Bronchial epithelial cell (primary cell): Measurements from ENCODE around the gene COQ9. TPM values are rescaled to one million over a fixed set of nuclear protein-coding genes. Genes with fewer than 3 reads are reported as not detected.
A peak's percentile ranks its signal among the peaks of the same experiment; 100 is the strongest.
"Not testable (repeated sequence)": the region's sequence is repeated elsewhere in the genome, so short reads cannot be mapped to it uniquely, and the experiment has no call there.

ENCODE experiments used
- DNase-seq: peaks from one replicate; pipeline ENCODE4 v3.0.0-alpha.2; 2010; ENCODE audit warnings: low read depth
- FAIRE-seq: peaks from 2 replicates; lab custom pipeline; 2011; peaks lifted over from hg19 to GRCh38; lab: Jason Lieb, UNC
- H3K27me3 ChIP-seq: 2 replicates; pipeline ENCODE4 v1.5.1; 2011; ENCODE audit warnings: low read length; ENCODE audit not compliant: control insufficient read depth, insufficient read depth
- H3K36me3 ChIP-seq: 2 replicates; pipeline ENCODE4 v1.5.1; 2011; ENCODE audit warnings: low read length; ENCODE audit not compliant: control insufficient read depth, insufficient read depth
- H3K4me3 ChIP-seq: 2 replicates; pipeline ENCODE4 v1.5.1; 2011; ENCODE audit warnings: mild to moderate bottlenecking, low read depth, low read length, control low read depth
- total RNA-seq: library from RNA; depleted of rRNA; stranded (reverse); fragments of >200 nt; gene quantifications from 2 replicates; pipeline ENCODE4 v1.2.1, GENCODE V29; 2014
- TF ChIP-seq, protein P1 (sequence below): IDR thresholded peaks from 2 replicates; pipeline ENCODE4 v1.5.1; 2011; ENCODE audit warnings: mild to moderate bottlenecking, moderate library complexity, low read length, control low read depth, inconsistent platforms; ENCODE audit not compliant: insufficient read depth, severe bottlenecking

Gene COQ9, protein sequence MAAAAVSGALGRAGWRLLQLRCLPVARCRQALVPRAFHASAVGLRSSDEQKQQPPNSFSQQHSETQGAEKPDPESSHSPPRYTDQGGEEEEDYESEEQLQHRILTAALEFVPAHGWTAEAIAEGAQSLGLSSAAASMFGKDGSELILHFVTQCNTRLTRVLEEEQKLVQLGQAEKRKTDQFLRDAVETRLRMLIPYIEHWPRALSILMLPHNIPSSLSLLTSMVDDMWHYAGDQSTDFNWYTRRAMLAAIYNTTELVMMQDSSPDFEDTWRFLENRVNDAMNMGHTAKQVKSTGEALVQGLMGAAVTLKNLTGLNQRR
- total RNA-seq = 59.5 and 88.7 TPM in 2 replicates

DNA sequence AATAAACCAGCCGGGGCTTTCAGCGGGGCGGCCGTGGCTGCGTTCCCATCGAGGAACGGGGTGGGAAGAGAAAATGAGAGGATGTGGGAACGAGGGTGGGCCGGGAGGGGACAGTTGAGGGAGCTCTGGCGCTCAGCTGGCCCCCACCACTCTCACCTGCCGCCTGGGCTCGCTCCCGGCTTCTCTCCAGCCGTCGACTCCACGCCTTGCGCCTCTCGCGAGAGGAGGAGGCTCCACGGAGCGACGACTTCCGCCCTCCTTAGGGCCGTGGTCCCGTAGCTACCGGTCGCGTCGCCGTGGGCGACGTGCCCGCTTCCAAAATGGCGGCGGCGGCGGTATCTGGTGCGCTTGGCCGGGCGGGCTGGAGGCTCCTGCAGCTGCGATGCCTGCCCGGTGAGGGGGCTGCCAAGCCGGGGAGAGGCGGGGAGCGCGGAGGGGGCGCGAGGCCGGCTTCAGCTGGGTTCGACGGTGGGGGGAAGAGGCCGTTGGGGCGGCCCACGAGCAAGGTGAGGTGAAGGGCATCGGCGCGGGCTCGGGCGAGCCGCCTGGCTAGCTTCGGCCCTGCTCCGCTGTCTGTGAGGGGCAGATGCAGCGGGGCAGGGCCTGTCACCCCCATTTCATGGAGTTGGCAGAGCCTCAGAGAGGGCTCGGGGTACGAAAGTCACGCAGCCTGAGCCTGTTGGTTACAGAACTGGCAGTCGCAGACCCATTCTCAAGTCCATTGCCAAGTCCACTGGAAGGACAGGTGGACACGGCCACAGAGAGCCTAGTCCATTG lies at the start of gene COQ9, which contains the start of gene CIAPIN1:
TSS of gene COQ9 (plus strand) at position 294 of the 777 bp plus-strand sequence. CDS start at position 321, 27 bp downstream.
TSS of gene CIAPIN1 (minus strand) at position 200 of the 777 bp plus-strand sequence. CDS start 6,457 bp downstream, outside the sequence.
- Histone ChIP-seq H3K4me3 (peak within 1 kb of the TSS; percentile 94), H3K36me3 (peaks cover 6% of the 10 kb centered on the region), H3K27me3 (no peaks in the 10 kb centered on the region)
- FAIRE-seq = no peak
- DNase-seq = peak; percentile 84
- TF ChIP-seq, protein P1, sequence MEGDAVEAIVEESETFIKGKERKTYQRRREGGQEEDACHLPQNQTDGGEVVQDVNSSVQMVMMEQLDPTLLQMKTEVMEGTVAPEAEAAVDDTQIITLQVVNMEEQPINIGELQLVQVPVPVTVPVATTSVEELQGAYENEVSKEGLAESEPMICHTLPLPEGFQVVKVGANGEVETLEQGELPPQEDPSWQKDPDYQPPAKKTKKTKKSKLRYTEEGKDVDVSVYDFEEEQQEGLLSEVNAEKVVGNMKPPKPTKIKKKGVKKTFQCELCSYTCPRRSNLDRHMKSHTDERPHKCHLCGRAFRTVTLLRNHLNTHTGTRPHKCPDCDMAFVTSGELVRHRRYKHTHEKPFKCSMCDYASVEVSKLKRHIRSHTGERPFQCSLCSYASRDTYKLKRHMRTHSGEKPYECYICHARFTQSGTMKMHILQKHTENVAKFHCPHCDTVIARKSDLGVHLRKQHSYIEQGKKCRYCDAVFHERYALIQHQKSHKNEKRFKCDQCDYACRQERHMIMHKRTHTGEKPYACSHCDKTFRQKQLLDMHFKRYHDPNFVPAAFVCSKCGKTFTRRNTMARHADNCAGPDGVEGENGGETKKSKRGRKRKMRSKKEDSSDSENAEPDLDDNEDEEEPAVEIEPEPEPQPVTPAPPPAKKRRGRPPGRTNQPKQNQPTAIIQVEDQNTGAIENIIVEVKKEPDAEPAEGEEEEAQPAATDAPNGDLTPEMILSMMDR = no peak

DNA sequence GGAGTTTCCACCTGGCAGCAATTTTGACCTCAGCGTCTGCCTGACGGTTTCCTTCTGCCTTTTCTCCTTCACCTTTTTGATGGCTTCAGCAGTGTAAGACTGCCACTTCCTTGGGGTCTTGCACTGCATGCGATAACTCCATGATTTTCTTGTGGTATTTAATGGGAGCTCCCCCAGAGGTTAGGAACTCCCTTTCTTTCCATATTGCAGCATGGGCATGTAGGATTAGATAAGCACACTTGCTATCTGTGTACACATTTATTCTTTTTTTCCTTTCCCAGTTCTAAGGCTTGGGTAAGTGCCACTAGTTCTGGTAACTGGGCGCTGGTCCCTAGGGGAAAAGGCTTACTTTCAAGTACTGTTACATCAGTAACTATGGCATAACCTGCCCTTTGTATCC lies 49.8 kb upstream of the COQ9 start:
- not testable (repeated sequence) for DNase-seq, H3K36me3 ChIP-seq, FAIRE-seq, H3K27me3 ChIP-seq, H3K4me3 ChIP-seq

DNA sequence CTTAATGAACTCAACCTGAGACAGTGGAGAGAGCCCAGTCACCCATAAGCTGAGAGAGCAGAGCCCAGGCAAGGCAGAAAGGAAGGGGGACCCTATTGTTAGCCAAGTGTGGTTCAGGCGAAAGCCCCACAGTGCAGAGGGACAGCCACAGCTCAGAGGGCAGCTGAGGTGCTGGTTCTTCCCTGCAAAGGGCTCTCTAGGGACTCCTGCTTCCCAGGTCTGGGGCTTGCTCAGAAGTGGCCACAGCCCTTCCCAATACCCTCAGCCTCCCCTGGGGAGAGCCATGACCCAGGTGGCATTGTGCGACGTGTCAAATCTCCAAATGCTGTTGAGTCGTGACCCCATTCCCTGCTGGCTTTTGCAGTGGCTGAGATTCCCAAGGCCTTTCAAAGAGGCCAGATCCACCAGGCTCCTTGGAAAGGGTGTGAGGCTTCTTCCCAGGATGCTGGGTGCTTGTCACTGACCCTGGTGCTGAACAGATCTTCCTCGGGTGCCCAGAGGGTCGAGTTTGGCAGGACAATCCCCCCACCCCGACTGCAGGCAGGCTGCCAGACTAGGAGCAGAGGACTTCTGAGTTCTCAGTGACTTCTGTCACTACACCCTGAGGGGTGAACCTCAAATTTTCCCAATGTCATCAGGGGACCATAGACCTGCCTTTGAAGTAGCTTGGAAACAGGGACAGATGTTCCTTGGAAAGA lies 45.2 kb upstream of the COQ9 start:
- TF ChIP-seq, protein P1 = no peak
- FAIRE-seq = no peak
- no peak for DNase-seq
- Histone ChIP-seq H3K27me3 (peaks cover 4% of the 10 kb centered on the region), H3K4me3 (no peak overlapping the region), H3K36me3 (no peaks in the 10 kb centered on the region)

- Histone ChIP-seq H3K4me3 (no peak within 1 kb of the TSS), H3K27me3 (peaks cover 3% of the 10 kb centered on the region), H3K36me3 (no peaks in the 10 kb centered on the region)
- DNase-seq (no peak), FAIRE-seq (no peak)
- TF ChIP-seq, protein P1 = no peak
Observed at GRCh38 chr16:57403965-57404817, 43.1 kb upstream of the COQ9 start, which contains the start of gene CCL17. Gene CCL17, plus strand, starts transcription at chr16:57404767. Its CDS starts 9,166 bp downstream, at chr16:57413933.

DNA sequence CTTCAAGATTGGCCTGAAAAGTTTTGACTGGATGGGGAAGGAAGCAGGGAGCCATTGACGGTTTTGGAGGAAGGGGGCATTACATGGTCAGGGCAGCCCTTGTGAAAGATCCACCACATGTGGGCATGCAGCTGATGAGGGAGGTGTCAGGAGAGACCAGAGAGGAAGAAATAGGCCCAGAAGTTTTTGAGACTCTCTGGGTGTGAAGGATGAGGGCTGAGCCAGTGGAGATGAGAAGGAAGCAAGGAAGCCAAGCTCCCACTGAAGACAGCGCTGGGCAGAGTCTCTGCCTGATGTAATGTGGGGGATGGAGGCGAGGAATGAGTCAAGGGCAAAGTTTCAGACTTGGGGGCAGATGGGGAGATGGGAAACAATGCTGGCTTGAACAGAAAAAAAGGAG lies 42.2 kb upstream of the COQ9 start:
- Histone ChIP-seq H3K4me3 (no peak overlapping the region), H3K27me3 (peaks cover 3% of the 10 kb centered on the region), H3K36me3 (no peaks in the 10 kb centered on the region)
- no peak for DNase-seq
- FAIRE-seq = no peak
- TF ChIP-seq, protein P1 = no peak
